ENCODE measurements around the gene AUH. TPM values are rescaled to one million over a fixed set of nuclear protein-coding genes. Genes with fewer than 3 reads are reported as not detected.

The AUH gene
- total and polyA plus RNA-seq, 9 of the 15 experiments (the other 6 are each of a cell fraction or from before 2014, with no cell fraction given), result 3.4 to 29.0 (median 10.1) TPM

- TF ChIP-seq CEBPG (CRISPR knock-in tag; IDR thresholded peaks at IDR 0.05) (no peak), CEBPG (tag; conservative IDR thresholded peaks at IDR 0.05 in 1 of 2, IDR thresholded peaks at IDR 0.05 in 1 of 2) (peak in 1 of 2 experiments; percentile 58; a peak in 2 of 4 replicates), ZNF253 (CRISPR knock-in tag; conservative IDR thresholded peaks at IDR 0.05) (no peak), BDP1 (IDR thresholded peaks at IDR 0.05; ENCODE audit: insufficient read depth, insufficient read length) (no peak), ZNF311 (CRISPR knock-in tag; IDR thresholded peaks at IDR 0.05) (no peak), ZNF239 (CRISPR knock-in tag; IDR thresholded peaks at IDR 0.05) (no peak), ZNF324 (CRISPR knock-in tag; IDR thresholded peaks at IDR 0.05) (no peak), MTA1 (IDR thresholded peaks at IDR 0.05; ENCODE audit: borderline replicate concordance) (no peak), CGGBP1 (CRISPR knock-in tag; IDR thresholded peaks at IDR 0.05) (no peak), CHCHD3 (CRISPR knock-in tag; IDR thresholded peaks at IDR 0.05) (no peak), ATF3 (IDR thresholded peaks at IDR 0.05) (peak; percentile 70), ATF3 (CRISPR knock-in tag; conservative IDR thresholded peaks at IDR 0.05) (no peak), SMAD2 (IDR thresholded peaks at IDR 0.05; ENCODE audit: low read depth, low read length) (no peak), HSF4 (CRISPR knock-in tag; IDR thresholded peaks at IDR 0.05; ENCODE audit: borderline replicate concordance) (no peak), ID3 (CRISPR knock-in tag; IDR thresholded peaks at IDR 0.05) (no peak), ID3 (tag; IDR thresholded peaks at IDR 0.05) (no peak), WHSC1 (IDR thresholded peaks at IDR 0.05; ENCODE audit: low read length) (no peak), ZNF431 (CRISPR knock-in tag; IDR thresholded peaks at IDR 0.05) (no peak), BRD9 (IDR thresholded peaks at IDR 0.05; ENCODE audit: low read depth, partially characterized antibody) (no peak), HNRNPLL (IDR thresholded peaks at IDR 0.05; ENCODE audit: low read depth, low read length, poor library complexity, severe bottlenecking) (no peak), SMARCA4 (IDR thresholded peaks at IDR 0.05) (peak; percentile 33; the same call in 1 of the 2 replicates), ZKSCAN3 (CRISPR knock-in tag; IDR thresholded peaks at IDR 0.05) (no peak), ZEB2 (IDR thresholded peaks at IDR 0.05) (no peak), POLR3A (IDR thresholded peaks at IDR 0.05; ENCODE audit: borderline replicate concordance, extremely low read depth, insufficient read depth, insufficient read length) (no peak), EGR1 (conservative IDR thresholded peaks at IDR 0.05) (no peak), NELFE (IDR thresholded peaks at IDR 0.05; ENCODE audit: insufficient read depth, insufficient read length) (no peak), NEUROD1 (IDR thresholded peaks at IDR 0.05; ENCODE audit: borderline replicate concordance, low read depth, low read length, partially characterized antibody) (no peak), ZNF263 (CRISPR knock-in tag; IDR thresholded peaks at IDR 0.05; ENCODE audit: borderline replicate concordance) (no peak), JUND (IDR thresholded peaks at IDR 0.05; ENCODE audit: borderline replicate concordance, low read depth, low read length) (peak; percentile 67), JUND (tag; IDR thresholded peaks at IDR 0.05; ENCODE audit: borderline replicate concordance, low read depth, low read length) (peak; percentile 56; the same call in 1 of the 3 replicates)
- TF ChIP-seq, protein P1, sequence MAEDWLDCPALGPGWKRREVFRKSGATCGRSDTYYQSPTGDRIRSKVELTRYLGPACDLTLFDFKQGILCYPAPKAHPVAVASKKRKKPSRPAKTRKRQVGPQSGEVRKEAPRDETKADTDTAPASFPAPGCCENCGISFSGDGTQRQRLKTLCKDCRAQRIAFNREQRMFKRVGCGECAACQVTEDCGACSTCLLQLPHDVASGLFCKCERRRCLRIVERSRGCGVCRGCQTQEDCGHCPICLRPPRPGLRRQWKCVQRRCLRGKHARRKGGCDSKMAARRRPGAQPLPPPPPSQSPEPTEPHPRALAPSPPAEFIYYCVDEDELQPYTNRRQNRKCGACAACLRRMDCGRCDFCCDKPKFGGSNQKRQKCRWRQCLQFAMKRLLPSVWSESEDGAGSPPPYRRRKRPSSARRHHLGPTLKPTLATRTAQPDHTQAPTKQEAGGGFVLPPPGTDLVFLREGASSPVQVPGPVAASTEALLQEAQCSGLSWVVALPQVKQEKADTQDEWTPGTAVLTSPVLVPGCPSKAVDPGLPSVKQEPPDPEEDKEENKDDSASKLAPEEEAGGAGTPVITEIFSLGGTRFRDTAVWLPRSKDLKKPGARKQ (CRISPR knock-in tag; IDR thresholded peaks at IDR 0.05), result no peak
Measured at GRCh38 chr9:91302831-91303230, 58.9 kb downstream of the AUH start (continued).

Data from K562 (cell line).